PC-9 (cell line): ENCODE results near the gene RAP1GAP2. TPM values are rescaled to one million over a fixed set of nuclear protein-coding genes. Genes with fewer than 3 reads are reported as not detected.

Source experiments
- BruUV-seq: library from RNA; stranded (reverse); fragments of 400-500 nt; replicated peaks from 2 replicates; lab custom pipeline; 2021; lab: Mats Ljungman, UMichigan
- CTCF ChIA-PET: fragments of 300-600 bp; sonication (Branson Sonifier 250); formaldehyde crosslinking; loops from one replicate; lab custom pipeline; 2022; ENCODE audit warnings: antibody characterized with exemption; lab: Charles Lee
- POLR2A ChIA-PET: fragments of 300-600 bp; sonication (Branson Sonifier 250); formaldehyde crosslinking; loops from one replicate; lab custom pipeline; 2022; ENCODE audit warnings: antibody characterized with exemption; ENCODE audit not compliant: unreplicated experiment; lab: Charles Lee
- DNase-seq, 2 experiments: peaks; one replicate each; pipeline versions ENCODE4 v3.0.0 to v3.0.0-alpha.2; 2015 to 2022; ENCODE audit warnings: mixed read lengths in 1 of 2
- H2AFZ ChIP-seq: fragments of 200-600 bp; sonication (generic); 2 replicates; pipeline ENCODE4 v1.8.1; 2017; ENCODE audit warnings: antibody characterized with exemption
- H3F3A ChIP-seq: fragments of 200-600 bp; sonication (generic); 2 replicates; pipeline ENCODE4 v1.8.1; 2017; ENCODE audit warnings: antibody characterized with exemption, mild to moderate bottlenecking, low read depth; ENCODE audit not compliant: insufficient read depth
- H3K27ac ChIP-seq: fragments of 200-600 bp; sonication (generic); 2 replicates; pipeline ENCODE4 v1.6.1; 2016; ENCODE audit warnings: mixed run types
- H3K27me3 ChIP-seq: fragments of 200-600 bp; sonication (generic); 2 replicates; pipeline ENCODE4 v1.6.1; 2016; ENCODE audit warnings: low read depth, mixed run types; ENCODE audit not compliant: insufficient read depth
- H3K36me3 ChIP-seq: fragments of 200-600 bp; sonication (generic); 2 replicates; pipeline ENCODE4 v1.6.1; 2016; ENCODE audit warnings: low read depth, mixed run types
- H3K4me1 ChIP-seq: fragments of 200-600 bp; sonication (generic); replicated peaks from 2 replicates; pipeline ENCODE4 v1.6.1; 2016; ENCODE audit warnings: mixed run types; ENCODE audit not compliant: insufficient read depth
- H3K4me2 ChIP-seq: fragments of 200-600 bp; sonication (generic); 2 replicates; pipeline ENCODE4 v1.6.1; 2017; ENCODE audit warnings: mixed run types
- H3K4me3 ChIP-seq: fragments of 200-600 bp; sonication (generic); 2 replicates; pipeline ENCODE4 v1.6.1; 2016; ENCODE audit warnings: mixed run types
- H3K79me2 ChIP-seq: fragments of 200-600 bp; sonication (generic); 2 replicates; pipeline ENCODE4 v1.6.1; 2017; ENCODE audit warnings: low read depth, mixed run types
- H3K9me2 ChIP-seq: fragments of 200-600 bp; sonication (generic); 2 replicates; pipeline ENCODE4 v1.8.1; 2017; ENCODE audit warnings: mild to moderate bottlenecking; ENCODE audit not compliant: insufficient read depth
- H3K9me3 ChIP-seq: fragments of 200-600 bp; sonication (generic); 2 replicates; pipeline ENCODE4 v1.8.1; 2016; ENCODE audit warnings: low read depth; ENCODE audit not compliant: insufficient read depth
- H4K20me1 ChIP-seq: fragments of 200-600 bp; sonication (generic); 2 replicates; pipeline ENCODE4 v1.8.1; 2017; ENCODE audit not compliant: insufficient read depth
- CTCF ChIP-seq: fragments of 200-600 bp; sonication (generic); conservative IDR thresholded peaks from 2 replicates; pipeline ENCODE4 v1.6.1; 2017; ENCODE audit warnings: mixed run types, antibody characterized with exemption, mild to moderate bottlenecking, moderate library complexity
- EZH2 ChIP-seq: fragments of 200-600 bp; sonication (generic); IDR thresholded peaks from 2 replicates; pipeline ENCODE4 v1.8.0; 2017; ENCODE audit warnings: antibody characterized with exemption, low read depth
- intact Hi-C: fragments of 100-400 bp; cut with micrococcal nuclease; formaldehyde crosslinking; loops from one replicate; pipeline ENCODE4 v1.10.0; 2022; ENCODE audit not compliant: unreplicated experiment
- total RNA-seq: library from RNA; stranded (reverse); gene quantifications from 2 replicates; pipeline ENCODE4 v1.2.3, GENCODE V29; 2021

Gene RAP1GAP2
- total RNA-seq, 1 experiment from 2014 or later = 10.1 TPM

GRCh38 chr17:2758870-2759269, 37.4 kb upstream of the RAP1GAP2 start:
- Histone ChIP-seq H2AFZ (no peak overlapping the region), H3K4me1 (no peaks in the 10 kb centered on the region), H4K20me1 (no peaks in the 10 kb centered on the region), H3K27me3 (peaks cover 71% of the 10 kb centered on the region), H3K9me3 (no peaks in the 10 kb centered on the region), H3K9me2 (no peaks in the 10 kb centered on the region), H3K36me3 (no peaks in the 10 kb centered on the region), H3K27ac (no peak overlapping the region), H3K4me3 (no peak overlapping the region), H3K4me2 (no peak overlapping the region), H3K79me2 (no peaks in the 10 kb centered on the region), H3F3A (no peaks in the 10 kb centered on the region)
- intact Hi-C loops = no loop called here
- TF ChIP-seq CTCF (no peak), EZH2 (no peak)
- no peak for DNase-seq
- ChIA-PET CTCF (no interaction called here), POLR2A (no interaction called here)
- BruUV-seq = no TSS peak

GRCh38 chr17:2770129-2770528, 26.1 kb upstream of the RAP1GAP2 start:
- Histone ChIP-seq H3K4me1 (no peaks in the 10 kb centered on the region), H3K27ac (no peak overlapping the region), H3K4me2 (no peak overlapping the region), H3K9me2 (no peaks in the 10 kb centered on the region), H4K20me1 (peaks cover 4% of the 10 kb centered on the region; the same call in 1 of the 2 replicates), H3K79me2 (no peaks in the 10 kb centered on the region), H2AFZ (no peak overlapping the region), H3F3A (no peaks in the 10 kb centered on the region), H3K9me3 (no peaks in the 10 kb centered on the region), H3K4me3 (no peak overlapping the region), H3K36me3 (no peaks in the 10 kb centered on the region), H3K27me3 (peaks cover 71% of the 10 kb centered on the region)
- TF ChIP-seq EZH2 (no peak), CTCF (no peak)
- BruUV-seq = no TSS peak
- intact Hi-C loops = no loop called here
- POLR2A ChIA-PET = no interaction called here
- no peak for DNase-seq
- CTCF ChIA-PET = no interaction called here

- Histone ChIP-seq H3K36me3 (no peaks in the 10 kb centered on the region), H3F3A (no peaks in the 10 kb centered on the region), H3K9me2 (no peaks in the 10 kb centered on the region), H3K4me3 (no peak overlapping the region), H3K27ac (no peak overlapping the region), H3K27me3 (peaks cover 71% of the 10 kb centered on the region), H3K9me3 (no peaks in the 10 kb centered on the region), H4K20me1 (no peaks in the 10 kb centered on the region), H3K79me2 (no peaks in the 10 kb centered on the region), H3K4me2 (no peak overlapping the region), H2AFZ (no peak overlapping the region), H3K4me1 (no peaks in the 10 kb centered on the region)
- no peak for DNase-seq
- intact Hi-C loops = no loop called here
- no peak for TF ChIP-seq CTCF
- TF ChIP-seq EZH2 = no peak
- BruUV-seq = no TSS peak
- CTCF ChIA-PET = interaction anchor here (0.6 kb wide), 1 partner anchor 39 kb away, joined by 3 read pairs; no protein-coding TSS in a partner anchor
- POLR2A ChIA-PET = no interaction called here
These were observed 21.0 kb upstream of the RAP1GAP2 start for GRCh38 chr17:2775206-2775605.
